DND-41 (cell line): ENCODE measurements around the gene GRAMD2A.
A peak's percentile ranks its signal among the peaks of the same experiment; 100 is the strongest.

ENCODE experiments used
- ATAC-seq: fragments of 200-7000 bp; cut with Tn5 transposase; 3 replicates; pipeline ENCODE4 v1.9.1; 2021; ENCODE audit warnings: low read depth; ENCODE audit not compliant: insufficient read depth
- DNase-seq: peaks from one replicate; pipeline ENCODE4 v3.0.0-alpha.2; 2020
- H2AFZ ChIP-seq: 2 replicates; pipeline ENCODE4 v1.6.0; 2012; ENCODE audit warnings: low read depth, low read length
- H3K27ac ChIP-seq: 2 replicates; pipeline ENCODE4 v1.5.1; 2012; ENCODE audit warnings: low read length, inconsistent platforms
- H3K27me3 ChIP-seq: fragments of 200-600 bp; sonication (generic); 2 replicates; pipeline ENCODE4 v1.6.0; 2012; ENCODE audit warnings: low read length, mild to moderate bottlenecking, inconsistent platforms; ENCODE audit not compliant: insufficient read depth, poor library complexity
- H3K36me3 ChIP-seq: 2 replicates; pipeline ENCODE4 v1.5.1; 2012; ENCODE audit warnings: low read length, inconsistent platforms; ENCODE audit not compliant: insufficient read depth
- H3K4me1 ChIP-seq: 2 replicates; pipeline ENCODE4 v1.5.1; 2012; ENCODE audit warnings: mild to moderate bottlenecking, low read length; ENCODE audit not compliant: insufficient read depth
- H3K4me2 ChIP-seq: 2 replicates; pipeline ENCODE4 v1.6.0; 2012; ENCODE audit warnings: mild to moderate bottlenecking, moderate library complexity, low read length, inconsistent platforms; ENCODE audit not compliant: insufficient read depth
- H3K4me3 ChIP-seq, 2 experiments: fragments of 200-600 bp in 1 of 2; shearing (Covaris generic) in 1 of 2; 2 replicates each; pipeline ENCODE4 v1.5.1; 2012 to 2016; ENCODE audit warnings: inconsistent platforms in 2 of 2, low read length in 2 of 2, mild to moderate bottlenecking in 2 of 2, low read depth in 1 of 2, moderate library complexity in 1 of 2
- H3K79me2 ChIP-seq: 2 replicates; pipeline ENCODE4 v1.6.0; 2012; ENCODE audit warnings: low read length, inconsistent platforms; ENCODE audit not compliant: insufficient read depth
- H3K9ac ChIP-seq: 2 replicates; pipeline ENCODE4 v1.6.0; 2012; ENCODE audit warnings: low read depth, mild to moderate bottlenecking, inconsistent platforms, low read length, moderate library complexity
- H3K9me3 ChIP-seq: 2 replicates; pipeline ENCODE4 v1.5.1; 2012; ENCODE audit warnings: low read length, moderate library complexity, mild to moderate bottlenecking, inconsistent platforms; ENCODE audit not compliant: insufficient read depth, severe bottlenecking
- H4K20me1 ChIP-seq: 2 replicates; pipeline ENCODE4 v1.6.0; 2012; ENCODE audit warnings: low read length; ENCODE audit not compliant: insufficient read depth
- EZH2 ChIP-seq: IDR thresholded peaks from 3 replicates; pipeline ENCODE4 v1.6.1; 2012; ENCODE audit warnings: borderline replicate concordance, low read depth, mild to moderate bottlenecking, moderate library complexity, low read length, inconsistent platforms; ENCODE audit not compliant: severe bottlenecking
- TF ChIP-seq, protein P1 (sequence below): IDR thresholded peaks from 2 replicates; pipeline ENCODE4 v1.5.1; 2012; ENCODE audit warnings: borderline replicate concordance, low read length, moderate library complexity, mild to moderate bottlenecking; ENCODE audit not compliant: poor library complexity, severe bottlenecking; ENCODE audit errors: extremely low read depth

Gene GRAMD2A

DNA sequence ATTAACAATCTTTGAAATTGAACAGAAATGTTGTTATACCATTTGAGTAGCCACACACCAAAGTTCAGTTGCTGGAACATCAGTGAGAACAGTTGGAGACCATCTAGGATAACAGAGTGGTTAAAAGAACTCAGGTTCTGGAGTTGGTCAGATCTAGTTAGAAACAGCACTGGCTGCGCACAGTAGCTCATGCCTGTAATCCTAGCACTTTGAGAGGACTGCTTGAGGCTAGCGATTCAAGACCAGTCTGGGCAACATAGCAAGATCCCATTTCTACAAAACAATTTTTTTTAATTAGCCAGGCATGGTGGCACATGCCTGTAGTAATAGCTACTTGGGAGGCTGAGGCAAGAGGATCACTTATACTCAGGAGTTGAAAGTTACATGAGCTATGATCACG, 41.0 kb upstream of the GRAMD2A start:
- DNase-seq (no peak), ATAC-seq (no peak)
- no peaks in the 10 kb centered on the region for H4K20me1 ChIP-seq
- no peaks in the 10 kb centered on the region for H3K9me3 ChIP-seq
- H3K9ac ChIP-seq: no peak overlapping the region
- H3K79me2 ChIP-seq: no peaks in the 10 kb centered on the region
- no peak overlapping the region for H3K4me3 ChIP-seq
- peaks cover 35% of the 10 kb centered on the region for H3K36me3 ChIP-seq
- H2AFZ ChIP-seq: no peak overlapping the region
- H3K4me1 ChIP-seq: peaks cover 28% of the 10 kb centered on the region
- H3K27ac ChIP-seq: peak overlapping the region; percentile 51; the same call in 1 of the 2 replicates
- no peaks in the 10 kb centered on the region for H3K27me3 ChIP-seq
- no peak overlapping the region for H3K4me2 ChIP-seq
- TF ChIP-seq, protein P1, sequence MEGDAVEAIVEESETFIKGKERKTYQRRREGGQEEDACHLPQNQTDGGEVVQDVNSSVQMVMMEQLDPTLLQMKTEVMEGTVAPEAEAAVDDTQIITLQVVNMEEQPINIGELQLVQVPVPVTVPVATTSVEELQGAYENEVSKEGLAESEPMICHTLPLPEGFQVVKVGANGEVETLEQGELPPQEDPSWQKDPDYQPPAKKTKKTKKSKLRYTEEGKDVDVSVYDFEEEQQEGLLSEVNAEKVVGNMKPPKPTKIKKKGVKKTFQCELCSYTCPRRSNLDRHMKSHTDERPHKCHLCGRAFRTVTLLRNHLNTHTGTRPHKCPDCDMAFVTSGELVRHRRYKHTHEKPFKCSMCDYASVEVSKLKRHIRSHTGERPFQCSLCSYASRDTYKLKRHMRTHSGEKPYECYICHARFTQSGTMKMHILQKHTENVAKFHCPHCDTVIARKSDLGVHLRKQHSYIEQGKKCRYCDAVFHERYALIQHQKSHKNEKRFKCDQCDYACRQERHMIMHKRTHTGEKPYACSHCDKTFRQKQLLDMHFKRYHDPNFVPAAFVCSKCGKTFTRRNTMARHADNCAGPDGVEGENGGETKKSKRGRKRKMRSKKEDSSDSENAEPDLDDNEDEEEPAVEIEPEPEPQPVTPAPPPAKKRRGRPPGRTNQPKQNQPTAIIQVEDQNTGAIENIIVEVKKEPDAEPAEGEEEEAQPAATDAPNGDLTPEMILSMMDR: no peak
- no peak for TF ChIP-seq EZH2

DNA sequence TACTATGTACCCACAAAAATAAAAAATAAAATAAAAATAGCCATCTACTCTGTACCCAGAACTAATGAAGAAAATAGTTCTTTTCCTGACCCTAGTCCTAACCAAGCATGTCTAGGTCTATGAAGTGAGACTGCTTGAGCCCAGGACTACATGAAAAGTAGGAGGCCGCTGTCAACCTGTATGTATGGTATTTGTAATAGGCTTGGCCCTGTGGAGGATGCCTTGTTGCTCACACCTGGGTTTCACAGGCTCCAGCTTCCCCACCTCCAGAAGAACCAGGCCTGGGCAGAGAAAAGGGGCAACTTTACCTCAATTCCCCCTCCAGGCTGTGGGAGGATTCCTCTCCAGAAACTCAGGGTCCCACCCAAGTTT, 40.3 kb upstream of the GRAMD2A start:
- no peak for TF ChIP-seq EZH2
- TF ChIP-seq, protein P1: no peak
- H3K4me1 ChIP-seq: peaks cover 30% of the 10 kb centered on the region
- peaks cover 28% of the 10 kb centered on the region for H3K36me3 ChIP-seq
- H3K4me3 ChIP-seq: no peak overlapping the region
- peak; percentile 6 for DNase-seq
- H3K9ac ChIP-seq: 0 out of 2 replicates have a peak overlapping the region, but pooled peaks have one; percentile 23
- H3K4me2 ChIP-seq: 0 out of 2 replicates have a peak overlapping the region, but pooled peaks have one; percentile 71
- peak overlapping the region; percentile 92 for H3K27ac ChIP-seq
- H2AFZ ChIP-seq: no peak overlapping the region
- H4K20me1 ChIP-seq: no peaks in the 10 kb centered on the region
- no peaks in the 10 kb centered on the region for H3K27me3 ChIP-seq
- peak; percentile 47 for ATAC-seq
- no peaks in the 10 kb centered on the region for H3K9me3 ChIP-seq
- no peaks in the 10 kb centered on the region for H3K79me2 ChIP-seq

DNA sequence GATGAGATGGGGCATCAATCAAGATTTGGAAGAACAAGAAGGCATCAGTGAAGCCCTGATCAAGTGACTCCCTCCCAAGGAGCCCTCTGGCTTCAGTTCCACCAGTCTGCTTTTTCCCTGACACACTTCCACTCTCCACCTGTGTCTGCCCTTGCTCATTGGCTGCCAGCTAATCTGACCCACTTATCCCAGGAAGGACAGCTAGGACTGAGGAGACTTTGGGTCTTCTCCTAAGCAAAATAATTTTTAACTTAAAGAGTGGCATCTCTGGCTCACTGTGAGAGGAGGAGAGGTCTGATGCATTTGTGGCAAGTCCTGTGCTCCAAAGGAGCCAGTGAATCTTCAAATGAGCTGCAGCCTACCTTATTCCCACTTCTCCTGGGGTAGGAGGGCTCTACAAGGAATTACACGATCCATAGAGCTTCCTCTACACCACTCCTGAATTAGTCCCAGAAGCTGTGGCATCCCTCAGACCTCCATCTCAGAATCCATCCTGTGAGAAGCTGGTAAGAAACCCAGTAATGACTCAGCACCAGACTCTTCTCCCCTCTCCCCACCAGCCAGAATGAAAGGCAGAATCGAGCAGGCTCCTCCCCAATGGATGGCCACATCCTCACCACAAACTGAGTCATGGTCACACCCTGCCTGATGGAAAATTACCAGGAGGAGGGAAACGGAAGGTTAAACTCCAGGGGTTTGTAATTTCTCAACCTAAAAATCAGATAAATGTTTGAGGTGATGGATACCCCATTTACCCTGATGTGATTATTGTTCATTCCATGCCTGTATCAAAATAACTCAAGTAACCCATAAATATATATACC, 39.7 kb upstream of the GRAMD2A start:
- no peak overlapping the region for H2AFZ ChIP-seq
- no peaks in the 10 kb centered on the region for H3K79me2 ChIP-seq
- peak; percentile 96 for ATAC-seq
- H3K4me2 ChIP-seq: peak overlapping the region; percentile 71
- H3K9ac ChIP-seq: peak overlapping the region; percentile 54
- H3K27me3 ChIP-seq: no peaks in the 10 kb centered on the region
- peaks cover 22% of the 10 kb centered on the region for H3K36me3 ChIP-seq
- H3K4me3 ChIP-seq: peak overlapping the region; percentile 6 to 49; a peak in 3 of 4 replicates
- no peaks in the 10 kb centered on the region for H4K20me1 ChIP-seq
- H3K4me1 ChIP-seq: peaks cover 36% of the 10 kb centered on the region
- H3K9me3 ChIP-seq: no peaks in the 10 kb centered on the region
- DNase-seq: peak; percentile 88
- peak overlapping the region; percentile 92 for H3K27ac ChIP-seq
- TF ChIP-seq EZH2: no peak
- TF ChIP-seq, protein P1: no peak
